Endothelial cell of umbilical vein (primary cell): ENCODE results near the gene PTGES. TPM values are rescaled to one million over a fixed set of nuclear protein-coding genes. Genes with fewer than 3 reads are reported as not detected.

ENCODE experiments used
- BruUV-seq: library from RNA; stranded (reverse); fragments of 400-500 nt; replicated peaks from 2 replicates; lab custom pipeline; 2021; lab: Mats Ljungman, UMichigan
- CTCF ChIA-PET: fragments of 300-600, 350-600 bp; sonication (Branson Sonifier 250); formaldehyde crosslinking; loops from one replicate; lab custom pipeline; 2021; ENCODE audit warnings: antibody characterized with exemption, inconsistent platforms; lab: Charles Lee
- POLR2A ChIA-PET: fragments of 300-600, 350-600 bp; sonication (Branson Sonifier 250); formaldehyde crosslinking; loops from one replicate; lab custom pipeline; 2021; ENCODE audit warnings: antibody characterized with exemption, inconsistent platforms; lab: Charles Lee
- DNase-seq: peaks from one replicate; pipeline ENCODE4 v3.0.0-alpha.2; 2011; ENCODE audit warnings: low read depth, low spot score
- FAIRE-seq: peaks from 2 replicates; lab custom pipeline; 2011; peaks lifted over from hg19 to GRCh38; lab: Jason Lieb, UNC
- H2AFZ ChIP-seq: 2 replicates; pipeline ENCODE4 v1.6.0; 2012; ENCODE audit warnings: low read depth, low read length, control low read depth, inconsistent platforms
- H3K27ac ChIP-seq: 2 replicates; pipeline ENCODE4 v1.5.1; 2011; ENCODE audit warnings: low read depth, mild to moderate bottlenecking, control low read depth, low read length, moderate library complexity; ENCODE audit not compliant: insufficient read depth
- H3K27me3 ChIP-seq, 2 experiments: 2 replicates each; pipeline versions ENCODE4 v1.6.0 to v1.6.1; 2011; ENCODE audit warnings: low read length in 2 of 2, mixed read lengths in 1 of 2; ENCODE audit not compliant: control insufficient read depth in 2 of 2, insufficient read depth in 2 of 2
- H3K36me3 ChIP-seq, 2 experiments: 2 replicates in 1 of 2; 3 replicates in 1 of 2; pipeline ENCODE4 v1.5.1; 2011; ENCODE audit warnings: low read length in 2 of 2, mild to moderate bottlenecking in 1 of 2, moderate library complexity in 1 of 2; ENCODE audit not compliant: control insufficient read depth in 2 of 2, insufficient read depth in 2 of 2; ENCODE audit errors: extremely low read depth in 1 of 2
- H3K4me1 ChIP-seq: 3 replicates; pipeline ENCODE4 v1.5.1; 2011; ENCODE audit warnings: mild to moderate bottlenecking, low read length; ENCODE audit not compliant: control insufficient read depth, insufficient read depth; ENCODE audit errors: extremely low read depth
- H3K4me2 ChIP-seq: 2 replicates; pipeline ENCODE4 v1.6.1; 2011; ENCODE audit warnings: low read length, control low read depth, mixed read lengths; ENCODE audit not compliant: insufficient read depth
- H3K4me3 ChIP-seq, 3 experiments: fragments of 200-600 bp in 1 of 3; sonication (generic), shearing (Covaris generic) in 1 of 3; replicated peaks in 1 of 3; 2 replicates each; pipeline ENCODE4 v1.5.1; 2011 to 2016; ENCODE audit warnings: control low read depth in 3 of 3, low read length in 3 of 3, mild to moderate bottlenecking in 2 of 3, inconsistent platforms in 1 of 3, low read depth in 1 of 3, moderate library complexity in 1 of 3; ENCODE audit not compliant: insufficient read depth in 1 of 3
- H3K79me2 ChIP-seq: 2 replicates; pipeline ENCODE4 v1.6.0; 2012; ENCODE audit warnings: low read length, inconsistent platforms; ENCODE audit not compliant: control insufficient read depth, insufficient read depth
- H3K9ac ChIP-seq: replicated peaks from 2 replicates; pipeline ENCODE3; 2011; ENCODE audit warnings: low read length, control low read depth; ENCODE audit not compliant: insufficient read depth; ENCODE audit errors: extremely low read depth
- H3K9me1 ChIP-seq: replicated peaks from 3 replicates; pipeline ENCODE4 v1.6.0; 2011; ENCODE audit warnings: mild to moderate bottlenecking, low read length; ENCODE audit not compliant: control insufficient read depth, insufficient read depth; ENCODE audit errors: extremely low read depth
- H3K9me3 ChIP-seq: replicated peaks from 2 replicates; pipeline ENCODE4 v1.5.1; 2012; ENCODE audit warnings: low read length, inconsistent platforms; ENCODE audit not compliant: control insufficient read depth, insufficient read depth
- H4K20me1 ChIP-seq: replicated peaks from 2 replicates; pipeline ENCODE3; 2011; ENCODE audit warnings: mild to moderate bottlenecking, low read length; ENCODE audit not compliant: control insufficient read depth, insufficient read depth; ENCODE audit errors: extremely low read depth
- EZH2 ChIP-seq: IDR thresholded peaks from 2 replicates; pipeline ENCODE4 v1.6.1; 2012; ENCODE audit warnings: borderline replicate concordance, low read depth, mild to moderate bottlenecking, moderate library complexity, low read length, inconsistent platforms; ENCODE audit not compliant: severe bottlenecking
- FOS ChIP-seq: IDR thresholded peaks from 2 replicates; pipeline ENCODE4 v1.6.1; 2011; ENCODE audit warnings: mild to moderate bottlenecking, low read length, moderate library complexity, borderline replicate concordance; ENCODE audit not compliant: insufficient read depth
- GATA2 ChIP-seq: IDR thresholded peaks from 2 replicates; pipeline ENCODE4 v1.7.0; 2011; ENCODE audit warnings: low read depth, mild to moderate bottlenecking, moderate library complexity, mixed read lengths, low read length; ENCODE audit not compliant: insufficient read length, insufficient read depth
- JUN ChIP-seq: IDR thresholded peaks from 2 replicates; pipeline ENCODE4 v1.6.1; 2011; ENCODE audit warnings: borderline replicate concordance, low read depth; ENCODE audit not compliant: insufficient read length, insufficient read depth
- MYC ChIP-seq: IDR thresholded peaks from one replicate; pipeline ENCODE4 v1.6.1; 2011; ENCODE audit warnings: mild to moderate bottlenecking, low read depth, low read length
- POLR2A ChIP-seq: IDR thresholded peaks from 2 replicates; pipeline ENCODE4 v1.6.1; 2012; ENCODE audit warnings: low read depth, mild to moderate bottlenecking, control low read depth, low read length
- POLR2AphosphoS5 ChIP-seq: IDR thresholded peaks from 2 replicates; pipeline ENCODE4 v1.6.1; 2012; ENCODE audit warnings: low read depth, mild to moderate bottlenecking, control low read depth, low read length, moderate library complexity; ENCODE audit not compliant: insufficient read depth
- dilution Hi-C: fragments of 300-500 bp; cut with MboI; formaldehyde crosslinking; loops from one replicate; pipeline ENCODE4 v1.15.0; 2019; ENCODE audit warnings: low sequenced_read_pairs; ENCODE audit not compliant: extremely low pct_ligation_motif_present
- intact Hi-C: fragments of 100-400 bp; cut with micrococcal nuclease; formaldehyde crosslinking; loops from one replicate; pipeline ENCODE4 v1.10.0; 2022
- polyA plus RNA-seq, 4 experiments: library from polyadenylated mRNA; depleted of rRNA in 3 of 4; stranded (reverse) in 3 of 4; unstranded in 1 of 4; fragments of >200 nt; gene quantifications; 2 replicates each; pipeline versions ENCODE4 v1.2.1 to v1.2.3, GENCODE V29; 2011 to 2012; ENCODE audit warnings: missing spikeins in 1 of 4
- total RNA-seq: library from RNA; stranded (reverse); gene quantifications from 2 replicates; pipeline ENCODE4 v1.2.3, GENCODE V29; 2021
- TF ChIP-seq, protein P1 (sequence below): IDR thresholded peaks from 2 replicates; pipeline ENCODE4 v1.6.1; 2011; ENCODE audit not compliant: insufficient read depth, insufficient read length
- TF ChIP-seq, protein P2 (sequence below), 2 donors: IDR thresholded peaks; 1 replicate in 1 of 2; 2 replicates in 1 of 2; pipeline ENCODE4 v1.5.1; 2011; ENCODE audit warnings: low read length in 2 of 2, mild to moderate bottlenecking in 2 of 2, moderate library complexity in 2 of 2, control low read depth in 1 of 2, inconsistent platforms in 1 of 2, low read depth in 1 of 2; ENCODE audit not compliant: insufficient read depth in 1 of 2; ENCODE audit errors: extremely low read depth in 1 of 2

Gene PTGES
- total and polyA plus RNA-seq, 2 donors (not counting 3 experiments of a cell fraction or from before 2014, with no cell fraction given), result not detected

DNA sequence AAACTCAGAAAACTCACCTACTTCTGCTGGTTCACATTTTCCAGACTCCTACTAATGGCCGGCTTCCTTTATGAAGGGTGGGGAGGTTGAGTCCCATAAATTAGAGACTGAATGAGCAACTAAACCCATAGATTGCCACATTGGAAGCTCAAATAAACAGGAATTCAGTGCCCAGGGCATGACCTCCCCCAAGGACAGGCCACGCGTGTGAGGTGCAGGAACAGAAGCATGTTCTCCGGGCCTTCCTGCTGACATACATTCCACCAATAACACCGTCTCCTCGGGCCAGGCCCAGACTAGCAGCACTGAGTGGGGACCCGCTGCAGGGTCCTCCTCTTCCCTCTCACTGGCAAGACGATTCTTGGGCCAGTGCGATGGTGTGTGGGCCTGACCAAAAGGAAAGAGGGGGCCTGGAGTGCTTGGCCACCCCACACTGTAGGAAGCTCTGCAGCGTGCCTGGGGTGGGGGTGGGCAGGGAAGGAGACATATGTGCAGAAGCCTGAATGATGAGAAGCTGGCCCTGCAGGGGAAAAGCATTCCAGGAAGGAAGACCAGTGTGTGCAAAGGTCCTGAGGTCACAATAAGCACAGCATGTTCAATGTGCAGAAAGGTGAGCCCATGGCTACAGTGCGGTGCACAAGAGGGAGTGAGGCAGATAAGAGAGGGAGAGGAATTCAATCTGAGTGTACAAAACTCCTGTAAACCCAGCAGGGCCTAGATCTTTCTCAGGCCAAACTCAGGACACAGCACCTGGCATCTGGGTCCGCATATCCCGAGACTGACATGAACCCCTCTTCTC, 12.0 kb downstream of the PTGES start:
- CTCF ChIA-PET, result interaction anchor here (1.5 to 5.8 kb wide), 4 partner anchors 14 to 49 kb away, joined by 3 to 127 read pairs (median 48); no protein-coding TSS in a partner anchor
- Histone ChIP-seq H3K36me3 (no peaks in the 10 kb centered on the region), H3K4me3 (no peak overlapping the region), H3K9me1 (no peaks in the 10 kb centered on the region), H3K27ac (no peak overlapping the region), H3K79me2 (no peaks in the 10 kb centered on the region), H3K27me3 (peaks cover 0 to 1% of the 10 kb centered on the region in 2 experiments), H3K4me2 (no peak overlapping the region), H3K9ac (no peak overlapping the region), H3K9me3 (no peaks in the 10 kb centered on the region), H4K20me1 (no peaks in the 10 kb centered on the region), H3K4me1 (peaks cover 5% of the 10 kb centered on the region), H2AFZ (no peak overlapping the region)
- FAIRE-seq, result no peak
- no peak for DNase-seq
- POLR2A ChIA-PET, result no interaction called here
- no peak for TF ChIP-seq MYC
- no peak for TF ChIP-seq EZH2
- TF ChIP-seq GATA2, result no peak
- TF ChIP-seq JUN, result no peak
- no peak for TF ChIP-seq FOS
- TF ChIP-seq, protein P1, sequence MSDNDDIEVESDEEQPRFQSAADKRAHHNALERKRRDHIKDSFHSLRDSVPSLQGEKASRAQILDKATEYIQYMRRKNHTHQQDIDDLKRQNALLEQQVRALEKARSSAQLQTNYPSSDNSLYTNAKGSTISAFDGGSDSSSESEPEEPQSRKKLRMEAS, result no peak
- TF ChIP-seq, protein P2, sequence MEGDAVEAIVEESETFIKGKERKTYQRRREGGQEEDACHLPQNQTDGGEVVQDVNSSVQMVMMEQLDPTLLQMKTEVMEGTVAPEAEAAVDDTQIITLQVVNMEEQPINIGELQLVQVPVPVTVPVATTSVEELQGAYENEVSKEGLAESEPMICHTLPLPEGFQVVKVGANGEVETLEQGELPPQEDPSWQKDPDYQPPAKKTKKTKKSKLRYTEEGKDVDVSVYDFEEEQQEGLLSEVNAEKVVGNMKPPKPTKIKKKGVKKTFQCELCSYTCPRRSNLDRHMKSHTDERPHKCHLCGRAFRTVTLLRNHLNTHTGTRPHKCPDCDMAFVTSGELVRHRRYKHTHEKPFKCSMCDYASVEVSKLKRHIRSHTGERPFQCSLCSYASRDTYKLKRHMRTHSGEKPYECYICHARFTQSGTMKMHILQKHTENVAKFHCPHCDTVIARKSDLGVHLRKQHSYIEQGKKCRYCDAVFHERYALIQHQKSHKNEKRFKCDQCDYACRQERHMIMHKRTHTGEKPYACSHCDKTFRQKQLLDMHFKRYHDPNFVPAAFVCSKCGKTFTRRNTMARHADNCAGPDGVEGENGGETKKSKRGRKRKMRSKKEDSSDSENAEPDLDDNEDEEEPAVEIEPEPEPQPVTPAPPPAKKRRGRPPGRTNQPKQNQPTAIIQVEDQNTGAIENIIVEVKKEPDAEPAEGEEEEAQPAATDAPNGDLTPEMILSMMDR (IDR thresholded peaks at IDR 0.05; ENCODE audit: extremely low read depth in 1 of 2, insufficient read depth in 1 of 2, low read depth in 1 of 2, low read length in 2 of 2), result no peak
- TF ChIP-seq POLR2AphosphoS5, result no peak
- TF ChIP-seq POLR2A, result no peak
- BruUV-seq, result no TSS peak
- intact Hi-C loops (no loop called here), dilution Hi-C loops (no loop called here)
